Measurements from ENCODE around the gene PSMD6.

- TF ChIP-seq CTCF (IDR thresholded peaks at IDR 0.05; ENCODE audit: low read depth, low read length) (no peak), POLR2A (IDR thresholded peaks at IDR 0.05; ENCODE audit: extremely low read depth, insufficient read length) (no peak)
These were observed 5.5 kb upstream of the PSMD6 start for GRCh38 chr3:64028754-64029153.
